Loucy (cell line): Measurements from ENCODE around the gene PALD1.

Experiments used
- H2AFZ ChIP-seq: fragments of 200-600 bp; sonication (generic); 2 replicates; pipeline ENCODE4 v1.6.0; 2016; ENCODE audit warnings: antibody characterized with exemption, mild to moderate bottlenecking, low read length, moderate library complexity
- H3F3A ChIP-seq: fragments of 200-600 bp; 2 replicates; pipeline ENCODE4 v1.6.0; 2016; ENCODE audit warnings: antibody characterized with exemption, low read depth, mild to moderate bottlenecking
- H3K27me3 ChIP-seq: fragments of 200-600 bp; sonication (generic); 2 replicates; pipeline ENCODE4 v1.6.1; 2014; ENCODE audit warnings: low read length, mild to moderate bottlenecking; ENCODE audit not compliant: insufficient read depth, poor library complexity, severe bottlenecking
- H3K36me3 ChIP-seq: fragments of 200-600 bp; sonication (generic); 2 replicates; pipeline ENCODE4 v1.6.1; 2016; ENCODE audit warnings: low read length; ENCODE audit not compliant: insufficient read depth
- H3K4me1 ChIP-seq: fragments of 200-600 bp; sonication (generic); 2 replicates; pipeline ENCODE4 v1.5.1; 2014; ENCODE audit warnings: low read length, mild to moderate bottlenecking; ENCODE audit not compliant: insufficient read depth, poor library complexity, severe bottlenecking
- H3K4me2 ChIP-seq: fragments of 200-600 bp; sonication (generic); 2 replicates; pipeline ENCODE4 v1.6.0; 2014; ENCODE audit warnings: antibody characterized with exemption, low read length, low read depth, mild to moderate bottlenecking; ENCODE audit not compliant: poor library complexity, severe bottlenecking
- H3K4me3 ChIP-seq: fragments of 200-600 bp; sonication (generic); 2 replicates; pipeline ENCODE4 v1.5.1; 2014; ENCODE audit warnings: low read length, mild to moderate bottlenecking, mixed read lengths; ENCODE audit not compliant: poor library complexity, severe bottlenecking
- H3K79me2 ChIP-seq: fragments of 200-600 bp; sonication (generic); 2 replicates; pipeline ENCODE4 v1.6.1; 2014; ENCODE audit warnings: low read length; ENCODE audit not compliant: insufficient read depth
- H3K9ac ChIP-seq: fragments of 200-600 bp; sonication (generic); 2 replicates; pipeline ENCODE4 v1.6.0; 2014; ENCODE audit warnings: mild to moderate bottlenecking, low read depth, low read length, moderate library complexity; ENCODE audit not compliant: poor library complexity, severe bottlenecking
- H3K9me2 ChIP-seq: fragments of 200-600 bp; sonication (generic); replicated peaks from 2 replicates; pipeline ENCODE4 v1.6.1; 2016; ENCODE audit warnings: low read depth, low read length, mixed read lengths
- H3K9me3 ChIP-seq: fragments of 200-600 bp; sonication (generic); 2 replicates; pipeline ENCODE4 v1.6.1; 2014; ENCODE audit warnings: mild to moderate bottlenecking, antibody characterized with exemption, low read length, low read depth; ENCODE audit not compliant: insufficient read depth
- H4K20me1 ChIP-seq: fragments of 200-600 bp; sonication (generic); 2 replicates; pipeline ENCODE4 v1.6.0; 2014; ENCODE audit warnings: antibody characterized with exemption, low read length, mild to moderate bottlenecking; ENCODE audit not compliant: insufficient read depth, poor library complexity, severe bottlenecking
- EZH2phosphoT487 ChIP-seq: fragments of 200-600 bp; IDR thresholded peaks from 2 replicates; pipeline ENCODE4 v1.6.1; 2018; ENCODE audit warnings: antibody characterized with exemption, mild to moderate bottlenecking, moderate library complexity, borderline replicate concordance
- TF ChIP-seq, protein P1 (sequence below): fragments of 200-600 bp; sonication (generic); conservative IDR thresholded peaks from 2 replicates; pipeline ENCODE4 v1.5.1; 2014; ENCODE audit warnings: mild to moderate bottlenecking, antibody characterized with exemption, low read length

The PALD1 gene

DNA sequence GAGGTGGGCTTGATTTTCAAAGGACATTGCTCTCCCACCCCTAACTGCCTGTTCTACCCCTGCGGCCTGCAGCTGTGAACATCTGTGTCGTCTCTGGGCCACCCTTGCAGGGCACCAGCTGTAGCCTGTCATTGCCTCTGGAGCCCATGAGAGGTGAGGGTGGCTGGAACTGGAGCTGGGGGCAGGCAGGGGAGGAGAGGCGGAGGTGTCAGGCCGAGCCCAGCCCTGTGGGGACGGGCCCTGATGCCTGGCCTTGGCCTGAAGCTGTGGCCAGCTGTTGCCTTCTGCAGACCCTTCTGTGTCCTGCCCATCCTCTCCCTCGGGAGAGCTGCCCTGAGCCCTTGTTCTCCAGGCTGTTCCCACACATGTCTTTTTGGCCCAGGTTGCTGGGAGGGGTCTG lies 44.5 kb downstream of the PALD1 start:
- H3K4me2 ChIP-seq, result peak overlapping the region; percentile 18
- H3K9ac ChIP-seq, result peak overlapping the region; percentile 42
- no peak overlapping the region for H2AFZ ChIP-seq
- H4K20me1 ChIP-seq, result no peaks in the 10 kb centered on the region
- no peaks in the 10 kb centered on the region for H3F3A ChIP-seq
- H3K79me2 ChIP-seq, result no peaks in the 10 kb centered on the region; the same call in 1 of the 2 replicates
- no peaks in the 10 kb centered on the region for H3K36me3 ChIP-seq
- no peaks in the 10 kb centered on the region for H3K9me2 ChIP-seq
- H3K4me3 ChIP-seq, result no peak overlapping the region
- H3K9me3 ChIP-seq, result no peaks in the 10 kb centered on the region
- peaks cover 15% of the 10 kb centered on the region for H3K4me1 ChIP-seq
- TF ChIP-seq, protein P1, sequence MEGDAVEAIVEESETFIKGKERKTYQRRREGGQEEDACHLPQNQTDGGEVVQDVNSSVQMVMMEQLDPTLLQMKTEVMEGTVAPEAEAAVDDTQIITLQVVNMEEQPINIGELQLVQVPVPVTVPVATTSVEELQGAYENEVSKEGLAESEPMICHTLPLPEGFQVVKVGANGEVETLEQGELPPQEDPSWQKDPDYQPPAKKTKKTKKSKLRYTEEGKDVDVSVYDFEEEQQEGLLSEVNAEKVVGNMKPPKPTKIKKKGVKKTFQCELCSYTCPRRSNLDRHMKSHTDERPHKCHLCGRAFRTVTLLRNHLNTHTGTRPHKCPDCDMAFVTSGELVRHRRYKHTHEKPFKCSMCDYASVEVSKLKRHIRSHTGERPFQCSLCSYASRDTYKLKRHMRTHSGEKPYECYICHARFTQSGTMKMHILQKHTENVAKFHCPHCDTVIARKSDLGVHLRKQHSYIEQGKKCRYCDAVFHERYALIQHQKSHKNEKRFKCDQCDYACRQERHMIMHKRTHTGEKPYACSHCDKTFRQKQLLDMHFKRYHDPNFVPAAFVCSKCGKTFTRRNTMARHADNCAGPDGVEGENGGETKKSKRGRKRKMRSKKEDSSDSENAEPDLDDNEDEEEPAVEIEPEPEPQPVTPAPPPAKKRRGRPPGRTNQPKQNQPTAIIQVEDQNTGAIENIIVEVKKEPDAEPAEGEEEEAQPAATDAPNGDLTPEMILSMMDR, result no peak
- TF ChIP-seq EZH2phosphoT487, result no peak
- H3K27me3 ChIP-seq, result no peaks in the 10 kb centered on the region

DNA sequence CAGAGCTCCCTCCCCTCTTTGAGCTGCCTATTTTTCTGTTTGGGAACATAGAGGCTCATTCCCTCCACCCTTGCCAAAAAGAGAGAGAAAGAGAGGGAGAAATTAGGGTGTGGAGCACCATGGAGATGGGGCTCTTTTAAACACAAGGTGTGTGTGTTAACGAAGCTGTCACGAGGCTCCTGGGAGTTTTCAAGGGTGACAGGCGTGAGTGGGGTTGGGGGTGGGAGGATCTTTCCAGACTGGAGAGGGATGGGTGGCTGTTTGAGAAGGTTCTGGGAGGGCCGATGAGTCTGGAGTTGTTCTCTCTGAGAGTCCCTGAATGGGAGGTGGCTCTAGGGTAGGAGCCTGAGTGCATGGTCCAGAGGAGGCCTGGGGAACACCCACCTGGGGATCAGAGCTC lies 45.0 kb downstream of the PALD1 start:
- Histone ChIP-seq H3F3A (no peaks in the 10 kb centered on the region), H2AFZ (no peak overlapping the region)
- no peak for TF ChIP-seq EZH2phosphoT487
- TF ChIP-seq, protein P1, result no peak

DNA sequence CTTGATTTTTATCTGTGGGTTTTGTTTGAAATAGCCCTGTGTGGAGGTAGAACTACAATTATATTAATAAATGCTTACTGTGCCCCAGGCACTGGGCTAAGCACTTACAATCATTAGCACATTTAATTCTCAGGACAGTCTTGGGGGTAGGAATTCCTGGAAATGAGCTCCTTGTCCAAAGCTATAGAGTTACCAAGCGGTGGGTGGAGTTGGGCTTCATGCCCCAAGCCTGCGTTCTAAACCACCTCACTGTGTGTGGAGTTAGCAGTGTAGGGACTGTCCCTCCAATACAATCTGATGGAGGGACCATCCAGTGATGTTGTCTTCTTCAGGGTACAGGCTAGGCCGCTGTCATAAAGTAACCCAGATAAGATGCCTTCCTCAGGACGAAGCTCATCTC lies 49.7 kb downstream of the PALD1 start:
- H3K4me2 ChIP-seq, result no peak overlapping the region
- no peaks in the 10 kb centered on the region for H3K36me3 ChIP-seq
- no peaks in the 10 kb centered on the region for H3K27me3 ChIP-seq
- H2AFZ ChIP-seq, result no peak overlapping the region
- no peaks in the 10 kb centered on the region; the same call in 1 of the 2 replicates for H3K79me2 ChIP-seq
- H3K9ac ChIP-seq, result no peak overlapping the region
- no peak overlapping the region for H3K4me3 ChIP-seq
- TF ChIP-seq, protein P1, result no peak
- no peak for TF ChIP-seq EZH2phosphoT487
- H3F3A ChIP-seq, result no peaks in the 10 kb centered on the region
- H4K20me1 ChIP-seq, result no peaks in the 10 kb centered on the region
- H3K9me3 ChIP-seq, result no peaks in the 10 kb centered on the region
- peaks cover 4% of the 10 kb centered on the region for H3K4me1 ChIP-seq
- H3K9me2 ChIP-seq, result no peaks in the 10 kb centered on the region

More for the DNA sequence above, 45.0 kb downstream of the PALD1 start:
- H3K27me3 ChIP-seq, result no peaks in the 10 kb centered on the region
- no peaks in the 10 kb centered on the region for H3K36me3 ChIP-seq
- H4K20me1 ChIP-seq, result no peaks in the 10 kb centered on the region
- peak overlapping the region; percentile 42 for H3K9ac ChIP-seq
- peaks cover 15% of the 10 kb centered on the region for H3K4me1 ChIP-seq
- H3K9me3 ChIP-seq, result no peaks in the 10 kb centered on the region
- H3K4me2 ChIP-seq, result peak overlapping the region; percentile 18
- no peaks in the 10 kb centered on the region for H3K9me2 ChIP-seq
- H3K79me2 ChIP-seq, result no peaks in the 10 kb centered on the region; the same call in 1 of the 2 replicates
- no peak overlapping the region for H3K4me3 ChIP-seq
